SH-SY5Y (cell line): Measurements from ENCODE around the gene CDH20.

Experiments used
- GATA2 ChIP-seq: IDR thresholded peaks from 2 replicates; pipeline ENCODE4 v1.6.1; 2011; ENCODE audit warnings: mild to moderate bottlenecking, low read depth, low read length
- GATA3 ChIP-seq: IDR thresholded peaks from 2 replicates; pipeline ENCODE4 v1.6.1; 2011; ENCODE audit warnings: low read depth, mild to moderate bottlenecking, low read length, moderate library complexity

DNA sequence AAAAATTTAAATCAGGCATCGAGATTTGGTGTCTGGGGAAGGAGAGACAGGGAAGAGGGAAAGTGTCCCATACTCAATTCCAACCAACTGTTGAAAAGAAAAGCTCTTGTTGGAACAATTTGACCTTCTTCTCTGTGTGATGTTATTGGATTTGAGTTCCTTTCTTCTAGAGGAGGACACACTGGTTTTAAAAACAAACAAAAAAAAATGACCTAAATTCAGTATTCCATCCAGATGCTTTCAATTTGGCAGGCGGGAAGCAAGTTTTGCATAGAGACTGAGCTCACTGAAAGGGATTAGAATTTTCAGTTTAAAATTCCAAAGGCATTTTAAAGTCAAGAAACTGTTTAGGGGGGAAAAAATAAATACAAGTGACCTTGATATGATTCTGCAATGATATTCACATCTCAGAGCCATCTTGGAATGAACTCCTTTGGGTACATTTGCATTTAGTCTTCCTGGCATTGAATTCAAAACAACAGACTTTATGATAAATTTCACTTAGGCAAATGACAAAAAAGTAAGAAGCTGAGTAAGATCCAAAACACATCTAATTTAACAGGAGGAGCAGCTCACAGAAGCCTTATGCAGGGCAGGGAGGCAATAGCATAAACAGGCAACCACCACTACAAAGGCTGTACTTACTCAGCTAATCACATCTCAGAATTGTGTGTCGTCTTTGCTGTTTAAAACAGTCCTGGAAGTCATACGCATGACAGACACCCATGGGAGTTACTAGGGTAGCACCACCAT is 126.8 kb downstream of the CDH20 start:
- TF ChIP-seq GATA3 (no peak), GATA2 (no peak)
